Lower lobe of right lung (tissue), 2 donors: ENCODE measurements around the gene GRID1. TPM values are rescaled to one million over a fixed set of nuclear protein-coding genes. Genes with fewer than 3 reads are reported as not detected.

Experiments used
- ATAC-seq, 2 donors: fragments of 200-7000 bp; cut with Tn5 transposase; one replicate each; pipeline ENCODE4 v1.9.1; 2020 to 2022; ENCODE audit warnings: mild to moderate bottlenecking in 2 of 2, moderate library complexity in 2 of 2
- DNase-seq: peaks from one replicate; pipeline ENCODE4 v3.0.0-alpha.2; 2020
- H3K27ac ChIP-seq: fragments of 200-600 bp; one replicate; pipeline ENCODE4 v1.8.0; 2022
- H3K27me3 ChIP-seq: fragments of 200-600 bp; one replicate; pipeline ENCODE4 v1.8.0; 2022; ENCODE audit warnings: low read depth
- H3K36me3 ChIP-seq: fragments of 200-600 bp; one replicate; pipeline ENCODE4 v1.8.0; 2022; ENCODE audit warnings: mild to moderate bottlenecking
- H3K4me1 ChIP-seq: fragments of 200-600 bp; one replicate; pipeline ENCODE4 v1.8.0; 2022
- H3K4me3 ChIP-seq: fragments of 200-600 bp; one replicate; pipeline ENCODE4 v1.8.0; 2022; ENCODE audit warnings: mild to moderate bottlenecking
- H3K9me3 ChIP-seq: fragments of 200-600 bp; one replicate; pipeline ENCODE4 v1.8.0; 2022
- CTCF ChIP-seq: fragments of 200-600 bp; IDR thresholded peaks from one replicate; pipeline ENCODE4 v1.8.0; 2022; ENCODE audit warnings: antibody characterized with exemption, mild to moderate bottlenecking
- intact Hi-C: fragments of 100-400 bp; cut with DNase I; formaldehyde crosslinking; loops from one replicate; pipeline ENCODE4 v1.11.0; 2022
- total RNA-seq: library from RNA; stranded (reverse); fragmentation: NEBNext Ultra II Directional; extraction: Animal tissue kit (Norgen Biotek cat#: 25700); gene quantifications from one replicate; pipeline ENCODE4 v1.2.1, GENCODE V29; 2021
- donor health status: DM: no; HTN: yes; CAD: no; lungs with severe emphysema.

The GRID1 gene
- total RNA-seq, 1 donor from 2014 or later = 2.5 TPM

DNA sequence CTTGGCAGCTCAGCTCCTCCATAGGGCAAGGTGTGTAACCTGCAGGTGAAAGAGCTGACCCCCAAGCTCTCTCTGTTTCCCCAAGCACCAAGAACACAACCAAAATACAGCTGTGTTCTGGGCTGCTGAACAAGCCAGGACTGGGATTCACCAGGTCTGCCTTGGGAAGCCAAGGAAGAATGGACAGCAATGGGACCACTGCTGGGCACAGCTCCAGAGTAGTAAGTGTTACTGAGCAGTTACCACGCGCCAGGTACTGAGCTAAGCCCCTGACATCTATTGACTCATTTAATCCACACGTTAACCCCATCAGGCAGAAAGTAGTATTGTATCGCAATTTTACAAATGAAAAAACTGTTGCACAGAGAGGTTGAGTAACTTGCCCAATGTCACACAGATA, 168.3 kb downstream of the GRID1 start:
- intact Hi-C loops = no loop called here
- Histone ChIP-seq H3K4me1 (no peaks in the 10 kb centered on the region), H3K9me3 (no peaks in the 10 kb centered on the region), H3K27me3 (no peaks in the 10 kb centered on the region), H3K27ac (no peak overlapping the region), H3K36me3 (no peaks in the 10 kb centered on the region), H3K4me3 (no peak overlapping the region)
- ATAC-seq = no peak
- TF ChIP-seq CTCF = no peak
- no peak for DNase-seq

GRCh38 chr10:86197166-86197790, 169.3 kb downstream of the GRID1 start:
- H3K27ac ChIP-seq = no peak overlapping the region
- TF ChIP-seq CTCF = no peak
- no peak for DNase-seq
- no peak overlapping the region for H3K4me3 ChIP-seq
- H3K4me1 ChIP-seq = no peaks in the 10 kb centered on the region
- no peak for ATAC-seq
- no peaks in the 10 kb centered on the region for H3K27me3 ChIP-seq
- H3K36me3 ChIP-seq = no peaks in the 10 kb centered on the region
- H3K9me3 ChIP-seq = no peaks in the 10 kb centered on the region
- intact Hi-C loops = no loop called here

GRCh38 chr10:86195521-86196157, 171.0 kb downstream of the GRID1 start:
- Histone ChIP-seq H3K27ac (no peak overlapping the region), H3K9me3 (no peaks in the 10 kb centered on the region), H3K4me3 (no peak overlapping the region), H3K36me3 (no peaks in the 10 kb centered on the region), H3K4me1 (no peaks in the 10 kb centered on the region), H3K27me3 (no peaks in the 10 kb centered on the region)
- DNase-seq (no peak), ATAC-seq (no peak)
- no peak for TF ChIP-seq CTCF
- intact Hi-C loops = no loop called here

DNA sequence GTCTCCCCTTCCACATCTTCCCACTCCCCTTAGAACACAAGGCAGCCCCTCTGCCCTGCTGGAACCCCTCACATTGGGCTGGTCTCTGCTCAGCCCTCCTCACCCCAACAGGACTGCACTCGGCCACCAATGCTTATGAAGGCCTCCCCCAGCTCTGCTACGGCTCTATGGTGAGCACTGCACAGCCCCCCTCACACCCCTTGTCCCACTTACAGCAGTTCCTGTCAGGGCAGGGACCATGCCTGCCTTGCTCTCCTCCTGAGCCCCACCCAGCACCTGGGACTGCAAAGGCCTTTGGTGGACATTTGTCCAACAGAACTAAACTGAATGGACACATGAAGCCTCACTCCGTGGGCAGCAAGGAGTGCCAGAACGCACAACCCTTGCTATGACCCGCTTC, 171.9 kb downstream of the GRID1 start:
- no peaks in the 10 kb centered on the region for H3K4me1 ChIP-seq
- no peak for ATAC-seq

DNA sequence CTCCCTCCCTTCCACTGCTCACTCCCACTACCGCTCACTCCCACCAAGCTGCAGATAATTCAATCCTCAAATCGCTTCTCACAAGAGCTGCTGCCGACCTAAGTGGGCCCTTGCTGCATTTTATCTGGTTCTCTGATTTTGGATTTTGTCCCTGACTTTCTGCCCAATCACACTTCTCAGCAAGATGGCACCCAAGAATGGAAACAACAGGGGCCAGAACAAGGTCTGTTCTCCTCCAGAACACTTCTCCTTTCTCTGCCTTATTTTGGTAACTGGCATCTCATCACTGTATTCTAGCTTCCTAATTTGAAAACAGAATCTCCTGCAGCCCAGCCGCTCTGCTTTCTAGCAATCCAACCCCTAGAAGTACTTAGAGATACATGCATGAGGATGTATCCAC, 172.8 kb downstream of the GRID1 start:
- no peak overlapping the region for H3K27ac ChIP-seq
- ATAC-seq (no peak), DNase-seq (no peak)
- no peak overlapping the region for H3K4me3 ChIP-seq
- no peaks in the 10 kb centered on the region for H3K9me3 ChIP-seq
- no peak for TF ChIP-seq CTCF
- H3K27me3 ChIP-seq = no peaks in the 10 kb centered on the region
- intact Hi-C loops = no loop called here
- H3K36me3 ChIP-seq = no peaks in the 10 kb centered on the region
- no peaks in the 10 kb centered on the region for H3K4me1 ChIP-seq

More for the DNA sequence above, 171.9 kb downstream of the GRID1 start:
- intact Hi-C loops = no loop called here
- TF ChIP-seq CTCF = no peak
- Histone ChIP-seq H3K36me3 (no peaks in the 10 kb centered on the region), H3K27ac (no peak overlapping the region), H3K27me3 (no peaks in the 10 kb centered on the region), H3K9me3 (no peaks in the 10 kb centered on the region), H3K4me3 (no peak overlapping the region)
- DNase-seq = no peak
